Measurements from ENCODE around the gene SPACA1. TPM values are rescaled to one million over a fixed set of nuclear protein-coding genes. Genes with fewer than 3 reads are reported as not detected.

SPACA1 gene
- total RNA-seq, 1 experiment from 2014 or later, result not detected

GRCh38 chr6:88116276-88116675 lies 68.6 kb downstream of the SPACA1 start:
- H3K27ac Mint-ChIP-seq (ENCODE audit: low read depth, unreplicated experiment), result no peak overlapping the region
- intact Hi-C loops (cut with micrococcal nuclease), result no loop called here
- peaks cover 7% of the 10 kb centered on the region for H3K4me1 Mint-ChIP-seq (ENCODE audit: insufficient read depth, unreplicated experiment)
- POLR2A ChIA-PET, result no interaction called here
- H3K27me3 Mint-ChIP-seq (ENCODE audit: insufficient read depth, unreplicated experiment), result peaks cover 39% of the 10 kb centered on the region
- CTCF ChIA-PET, result no interaction called here
- H3K36me3 Mint-ChIP-seq (ENCODE audit: insufficient read depth, unreplicated experiment), result no peaks in the 10 kb centered on the region
- DNase-seq (ENCODE audit: unreplicated experiment), result no peak
- H3K9me3 Mint-ChIP-seq (ENCODE audit: unreplicated experiment), result no peaks in the 10 kb centered on the region
- no peak overlapping the region for H3K4me3 Mint-ChIP-seq (ENCODE audit: unreplicated experiment)
- no TSS peak for BruUV-seq (replicated peaks)
- no peak for TF ChIP-seq CTCF (IDR thresholded peaks at IDR 0.05; ENCODE audit: unreplicated experiment)

Other genes with a start within 250 kb of the SPACA1 start
- 0.16 TPM in 1 of 2 replicates, not detected in the other for gene CNR1, start 118.5 kb downstream of the SPACA1 start, total RNA-seq (2022)